HCT116 (cell line): ENCODE data around the gene LHPP. TPM values are rescaled to one million over a fixed set of nuclear protein-coding genes. Genes with fewer than 3 reads are reported as not detected.

Experiments used
- ATAC-seq: fragments of 200-7000 bp; cut with Tn5 transposase; 2 replicates; pipeline ENCODE4 v1.9.1; 2020; ENCODE audit warnings: mild to moderate bottlenecking, moderate library complexity
- BruUV-seq: library from RNA; stranded (reverse); fragments of 400-500 nt; replicated peaks from 2 replicates; lab custom pipeline; 2021; lab: Mats Ljungman, UMichigan
- CTCF ChIA-PET: fragments of 300-600 bp; sonication (Branson Sonifier 250); formaldehyde crosslinking; loops from one replicate; lab custom pipeline; 2021; ENCODE audit warnings: antibody characterized with exemption; lab: Charles Lee
- POLR2A ChIA-PET: fragments of 300-600, 350-600 bp; sonication (Branson Sonifier 250); formaldehyde crosslinking; loops from one replicate; lab custom pipeline; 2021; ENCODE audit warnings: antibody characterized with exemption; lab: Charles Lee
- RAD21 ChIA-PET, 2 experiments: fragments of 300-600 bp; sonication (Branson Sonifier 250); formaldehyde crosslinking; loops; one replicate each; lab custom pipeline; 2023; ENCODE audit warnings: low total read pairs in 2 of 2; ENCODE audit not compliant: uncharacterized antibody in 2 of 2, unreplicated experiment in 2 of 2, low non-redundant PET in 1 of 2; lab: Charles Lee
- DNase-seq: peaks from one replicate; pipeline ENCODE4 v3.0.0-alpha.2; 2010; ENCODE audit warnings: low read depth, low spot score
- H2AFZ ChIP-seq: fragments of 200-600 bp; shearing (Covaris generic), sonication (generic); 2 replicates; pipeline ENCODE4 v1.6.1; 2017; ENCODE audit warnings: low read depth, mixed run types, mixed read lengths, antibody characterized with exemption, low read length; ENCODE audit not compliant: poor library complexity, severe bottlenecking
- H3K27ac ChIP-seq: 2 replicates; pipeline ENCODE4 v1.5.1; 2012; ENCODE audit warnings: low read depth, low read length
- H3K27me3 ChIP-seq: fragments of 200-600 bp; sonication (generic); 2 replicates; pipeline ENCODE4 v1.6.1; 2016; ENCODE audit warnings: mixed run types, low read length, mixed read lengths; ENCODE audit not compliant: insufficient read depth
- H3K36me3 ChIP-seq, 2 experiments: fragments of 200-500 bp in 1 of 2; fragments of 200-600 bp in 1 of 2; sonication (Bioruptor generic) in 1 of 2; sonication (generic) in 1 of 2; 2 replicates each; pipeline versions ENCODE4 v1.5.1 to v1.6.1; 2014 to 2016; ENCODE audit warnings: low read length in 2 of 2, inconsistent platforms in 1 of 2, mixed read lengths in 1 of 2, mixed run types in 1 of 2; ENCODE audit not compliant: insufficient read depth in 2 of 2, control insufficient read depth in 1 of 2
- H3K4me1 ChIP-seq, 2 experiments: fragments of 200-600 bp in 1 of 2; sonication (generic) in 1 of 2; 2 replicates each; pipeline versions ENCODE4 v1.5.1 to v1.6.1; 2012 to 2017; ENCODE audit warnings: low read length in 2 of 2, inconsistent platforms in 1 of 2, mild to moderate bottlenecking in 1 of 2, mixed read lengths in 1 of 2, mixed run types in 1 of 2, moderate library complexity in 1 of 2; ENCODE audit not compliant: insufficient read depth in 2 of 2, control insufficient read depth in 1 of 2
- H3K4me2 ChIP-seq: fragments of 200-600 bp; sonication (generic); 2 replicates; pipeline ENCODE4 v1.6.1; 2017; ENCODE audit warnings: mixed run types, low read length, mixed read lengths
- H3K4me3 ChIP-seq, 2 experiments: fragments of 200-600 bp in 1 of 2; sonication (generic) in 1 of 2; replicated peaks in 1 of 2; 2 replicates each; pipeline ENCODE4 v1.5.1; 2011 to 2016; ENCODE audit warnings: low read length in 2 of 2, control low read depth in 1 of 2, low read depth in 1 of 2, mild to moderate bottlenecking in 1 of 2, mixed read lengths in 1 of 2, mixed run types in 1 of 2
- H3K79me2 ChIP-seq: fragments of 200-600 bp; sonication (generic); 2 replicates; pipeline ENCODE4 v1.6.1; 2017; ENCODE audit warnings: mild to moderate bottlenecking, mixed run types, low read length, moderate library complexity, mixed read lengths; ENCODE audit not compliant: insufficient read depth
- H3K9ac ChIP-seq: fragments of 200-600 bp; sonication (generic); 2 replicates; pipeline ENCODE4 v1.6.1; 2016; ENCODE audit warnings: low read length, mixed read lengths
- H3K9me2 ChIP-seq: fragments of 200-600 bp; sonication (generic), shearing (Covaris generic); 2 replicates; pipeline ENCODE4 v1.6.1; 2017; ENCODE audit warnings: mixed run types, mild to moderate bottlenecking, moderate library complexity; ENCODE audit not compliant: insufficient read depth
- H3K9me3 ChIP-seq, 2 experiments: fragments of 200-500 bp in 1 of 2; fragments of 200-600 bp in 1 of 2; sonication (Bioruptor generic) in 1 of 2; sonication (generic) in 1 of 2; 2 replicates each; pipeline ENCODE4 v1.6.1; 2014 to 2017; ENCODE audit warnings: low read length in 2 of 2, mixed read lengths in 2 of 2, inconsistent platforms in 1 of 2, low read depth in 1 of 2, mild to moderate bottlenecking in 1 of 2, mixed run types in 1 of 2, moderate library complexity in 1 of 2; ENCODE audit not compliant: control insufficient read depth in 1 of 2, insufficient read depth in 1 of 2
- H4K20me1 ChIP-seq: fragments of 200-600 bp; sonication (generic), shearing (Covaris generic); 2 replicates; pipeline ENCODE4 v1.6.1; 2017; ENCODE audit warnings: mixed run types, mild to moderate bottlenecking, moderate library complexity; ENCODE audit not compliant: insufficient read depth
- RAD21 ChIP-seq: IDR thresholded peaks from 2 replicates; pipeline ENCODE4 v1.6.1; 2012; ENCODE audit warnings: low read depth, mild to moderate bottlenecking
- REST ChIP-seq: IDR thresholded peaks from 2 replicates; pipeline ENCODE4 v1.6.1; 2012; ENCODE audit warnings: low read depth
- SP1 ChIP-seq: IDR thresholded peaks from 2 replicates; pipeline ENCODE4 v1.6.1; 2012; ENCODE audit warnings: low read depth
- intact Hi-C: fragments of 100-400 bp; cut with micrococcal nuclease; formaldehyde crosslinking; loops from 2 replicates; pipeline ENCODE4 v1.10.0; 2022
- total RNA-seq: library from RNA; stranded (reverse); gene quantifications from one replicate; pipeline ENCODE4 v1.2.1, GENCODE V29; 2021; ENCODE audit not compliant: unreplicated experiment
- TF ChIP-seq, protein P1 (sequence below): IDR thresholded peaks from 2 replicates; pipeline ENCODE4 v1.6.1; 2012

The LHPP gene
- total RNA-seq, 1 experiment from 2014 or later, result 45.8 TPM

- ATAC-seq, result no peak
- POLR2A ChIA-PET, result interaction anchor here (0.6 to 2.7 kb wide), 4 partner anchors 11 to 38 kb away, joined by 3 to 14 read pairs (median 4); no protein-coding TSS in a partner anchor
- CTCF ChIA-PET, result interaction anchor here (2.3 to 4.1 kb wide), 2 partner anchors 13 to 422 kb away, joined by 5 to 23 read pairs; no protein-coding TSS in a partner anchor
- peaks cover 10 to 15% of the 10 kb centered on the region in 2 experiments for H3K4me1 ChIP-seq
- no peak overlapping the region for H3K4me2 ChIP-seq
- peaks cover 58% of the 10 kb centered on the region for H3K79me2 ChIP-seq
- RAD21 ChIA-PET, result no interaction called here
- H3K27me3 ChIP-seq, result no peaks in the 10 kb centered on the region
- H3K4me3 ChIP-seq, result no peak overlapping the region
- H3K9me2 ChIP-seq, result no peaks in the 10 kb centered on the region
- no TSS peak for BruUV-seq
- intact Hi-C loops, result loop anchor here (5.0 kb wide), 1 partner anchor 326 kb away; the partner anchor contains the start of gene FAM53B
- no peak for TF ChIP-seq REST
- TF ChIP-seq SP1, result no peak
- TF ChIP-seq, protein P1, sequence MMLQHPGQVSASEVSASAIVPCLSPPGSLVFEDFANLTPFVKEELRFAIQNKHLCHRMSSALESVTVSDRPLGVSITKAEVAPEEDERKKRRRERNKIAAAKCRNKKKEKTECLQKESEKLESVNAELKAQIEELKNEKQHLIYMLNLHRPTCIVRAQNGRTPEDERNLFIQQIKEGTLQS, result no peak
- TF ChIP-seq RAD21, result no peak
- no peak overlapping the region for H3K27ac ChIP-seq
- no peak overlapping the region for H2AFZ ChIP-seq
- DNase-seq, result no peak
- H4K20me1 ChIP-seq, result 0 out of 2 replicates have a peak, but pooled peaks cover 5% of the 10 kb centered on the region
- H3K9ac ChIP-seq, result no peak overlapping the region
- no peaks in the 10 kb centered on the region for H3K9me3 ChIP-seq
- peaks cover 0 to 3% of the 10 kb centered on the region in 2 experiments; a peak in 1 of 4 replicates for H3K36me3 ChIP-seq
These were observed 44.9 kb upstream of the LHPP start for GRCh38 chr10:124416733-124417132.
